T47D (cell line): ENCODE measurements around the gene CLDN3.
"Not testable (repeated sequence)": the region's sequence is repeated elsewhere in the genome, so short reads cannot be mapped to it uniquely, and the experiment has no call there.

ENCODE experiments used
- DNase-seq, 2 experiments: peaks; one replicate each; pipeline versions ENCODE4 v3.0.0 to v3.0.0-alpha.2; 2011 to 2012; ENCODE audit warnings: low read depth in 1 of 2, low spot score in 1 of 2
- JUND ChIP-seq: IDR thresholded peaks from 2 replicates; pipeline ENCODE4 v1.6.1; 2012; ENCODE audit warnings: low read depth
- in situ Hi-C: cut with HindIII; loops from 2 replicates; pipeline ENCODE4 v1.10.0; 2016; ENCODE audit warnings: low sequenced_read_pairs, low pct_unique_long_range_greater_than_20kb

The CLDN3 gene

GRCh38 chr7:73770002-73770859 is at the start of gene CLDN3:
Gene CLDN3 (minus strand): TSS chr7:73770270. CDS start chr7:73770049, 221 bp downstream.
- in situ Hi-C loops, result no loop called here

GRCh38 chr7:73817121-73817520 is 47.1 kb upstream of the CLDN3 start:
- in situ Hi-C loops, result no loop called here
- no peak for TF ChIP-seq JUND
- DNase-seq, result no peak

More at GRCh38 chr7:73770002-73770859, at the start of gene CLDN3:
- no peak for TF ChIP-seq JUND
- DNase-seq, result peak; percentile 91 to 100

- TF ChIP-seq JUND, result no peak
- in situ Hi-C loops, result no loop called here
- DNase-seq, result no peak
Measured at GRCh38 chr7:73815436-73815835, 45.4 kb upstream of the CLDN3 start.

- DNase-seq, result no peak
- no peak for TF ChIP-seq JUND
- in situ Hi-C loops, result no loop called here
Measured at GRCh38 chr7:73812996-73813395, 42.9 kb upstream of the CLDN3 start.

- in situ Hi-C loops, result no loop called here
- DNase-seq, result peak; percentile 66 to 93
- no peak for TF ChIP-seq JUND
Measured at GRCh38 chr7:73811760-73812168, 41.7 kb upstream of the CLDN3 start.

GRCh38 chr7:73810998-73811360 is 40.9 kb upstream of the CLDN3 start:
- in situ Hi-C loops, result no loop called here
- DNase-seq, result no peak
- no peak for TF ChIP-seq JUND

- DNase-seq, result peak in 1 of 2 experiments; percentile 37
- in situ Hi-C loops, result no loop called here
Measured at GRCh38 chr7:73809467-73809951, 39.4 kb upstream of the CLDN3 start.

GRCh38 chr7:73802459-73802858 is 32.4 kb upstream of the CLDN3 start:
- in situ Hi-C loops, result no loop called here
- no peak for TF ChIP-seq JUND
- DNase-seq, result no peak

More at GRCh38 chr7:73809467-73809951, 39.4 kb upstream of the CLDN3 start:
- TF ChIP-seq JUND, result no peak

- in situ Hi-C loops, result no loop called here
- no peak for TF ChIP-seq JUND
- DNase-seq, result no peak
Measured at GRCh38 chr7:73801577-73801976, 31.5 kb upstream of the CLDN3 start.

GRCh38 chr7:73799282-73800141 is 29.4 kb upstream of the CLDN3 start:
- TF ChIP-seq JUND, result no peak
- DNase-seq, result no peak
- in situ Hi-C loops, result no loop called here

- in situ Hi-C loops, DNase-seq: not testable (repeated sequence)
Measured at GRCh38 chr7:73797176-73797575, 27.1 kb upstream of the CLDN3 start.

GRCh38 chr7:73796656-73797055 is 26.6 kb upstream of the CLDN3 start:
- in situ Hi-C loops, DNase-seq: not testable (repeated sequence)

- in situ Hi-C loops, DNase-seq: not testable (repeated sequence)
Measured at GRCh38 chr7:73795188-73795587, 25.1 kb upstream of the CLDN3 start.

- DNase-seq, in situ Hi-C loops: not testable (repeated sequence)
Measured at GRCh38 chr7:73791170-73791690, 21.2 kb upstream of the CLDN3 start.
